ENCODE measurements around the gene IGIP.

DNA sequence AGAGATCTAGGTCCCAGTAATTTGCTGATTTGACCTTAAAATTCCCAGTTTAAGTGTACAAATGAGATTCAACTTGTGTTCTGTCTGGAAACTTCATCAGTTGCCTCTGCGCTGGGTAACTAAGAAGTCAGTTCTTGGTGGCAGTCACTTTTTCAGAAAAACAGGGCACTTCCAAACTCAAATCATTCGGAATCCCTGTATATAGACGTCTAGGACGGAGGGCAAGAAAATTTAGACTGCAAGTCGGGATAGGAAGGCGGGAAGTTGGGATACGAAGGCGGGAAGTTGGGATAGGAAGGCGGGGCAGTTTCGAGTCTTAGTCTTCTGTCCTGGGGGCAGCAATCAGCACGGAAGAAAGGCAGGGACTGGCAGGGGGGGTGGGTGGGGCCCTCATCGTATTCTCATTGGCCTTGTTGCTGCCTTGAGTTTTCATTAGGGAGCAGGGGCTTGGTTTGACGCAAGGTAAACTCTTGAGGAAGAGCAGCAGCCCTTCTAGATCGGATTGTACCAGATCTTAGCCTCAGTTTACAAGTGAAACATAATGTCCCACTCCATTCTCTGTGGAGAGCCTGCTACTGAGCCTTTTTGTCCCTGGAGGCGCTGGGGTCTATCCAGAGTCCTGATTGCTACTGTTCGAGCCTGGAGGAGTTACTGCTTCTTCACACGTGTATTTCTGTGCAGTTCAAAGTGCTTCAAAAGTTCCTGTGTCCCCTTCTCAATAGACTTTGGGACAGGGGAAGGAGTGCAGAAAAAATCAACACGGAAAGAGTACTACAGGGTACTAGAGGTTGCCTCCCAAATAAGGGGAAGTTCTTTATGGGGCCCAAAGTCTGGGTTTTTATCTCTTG, 14.5 kb upstream of the IGIP start:
- TF ChIP-seq EP300 (IDR thresholded peaks at IDR 0.05; ENCODE audit: borderline replicate concordance), result no peak
- TF ChIP-seq ZBTB7A (IDR thresholded peaks at IDR 0.05; ENCODE audit: low read depth), result no peak
- no peak for TF ChIP-seq TCF12 (IDR thresholded peaks at IDR 0.05; ENCODE audit: low read depth)
- TF ChIP-seq REST (IDR thresholded peaks at IDR 0.05; ENCODE audit: low read depth), result no peak
- no peak for TF ChIP-seq RAD21 (IDR thresholded peaks at IDR 0.05; ENCODE audit: low read depth)
- no peak for TF ChIP-seq TAF1 (IDR thresholded peaks at IDR 0.05; ENCODE audit: low read depth)

Data from Ishikawa (cell line).